DOHH2 (cell line): ENCODE results near the gene UTS2R.

Source experiments
- CTCF ChIP-seq: fragments of 200-600 bp; sonication (generic); IDR thresholded peaks from one replicate; pipeline ENCODE4 v1.5.1; 2014; ENCODE audit warnings: antibody characterized with exemption, mild to moderate bottlenecking, low read depth, low read length; ENCODE audit not compliant: poor library complexity, severe bottlenecking
- EZH2phosphoT487 ChIP-seq: fragments of 200-600 bp; sonication (generic); IDR thresholded peaks from 2 replicates; pipeline ENCODE4 v1.6.1; 2017; ENCODE audit warnings: borderline replicate concordance, mild to moderate bottlenecking, antibody characterized with exemption, low read length, moderate library complexity, mixed read lengths

GRCh38 chr17:82372249-82373071, 895 bp downstream of the UTS2R start:
- no peak for TF ChIP-seq CTCF
- no peak for TF ChIP-seq EZH2phosphoT487
